Breast epithelium (tissue), 4 donors: ENCODE results near the gene TUB. TPM values are rescaled to one million over a fixed set of nuclear protein-coding genes. Genes with fewer than 3 reads are reported as not detected.
A peak's percentile ranks its signal among the peaks of the same experiment; 100 is the strongest.

Experiments used
- DNase-seq, 2 donors: peaks; one replicate each; pipeline ENCODE4 v3.0.0-alpha.2; 2019; ENCODE audit warnings: low spot score in 2 of 2
- H3K27ac ChIP-seq, 2 donors: fragments of 200-600 bp; sonication (generic) in 1 of 2; one replicate each; pipeline ENCODE4 v1.5.1; 2016 to 2019; ENCODE audit warnings: mild to moderate bottlenecking in 1 of 2
- H3K27me3 ChIP-seq, 2 donors: fragments of 200-600 bp; sonication (generic) in 1 of 2; one replicate each; pipeline versions ENCODE4 v1.5.1 to v1.6.0; 2017 to 2019; ENCODE audit warnings: control low read depth in 1 of 2, mild to moderate bottlenecking in 1 of 2
- H3K36me3 ChIP-seq: fragments of 200-600 bp; one replicate; pipeline ENCODE4 v1.5.1; 2019
- H3K4me1 ChIP-seq, 2 donors: fragments of 200-600 bp; sonication (generic); one replicate each; pipeline ENCODE4 v1.5.1; 2016 to 2019; ENCODE audit warnings: control low read depth in 1 of 2
- H3K4me3 ChIP-seq, 3 donors: fragments of 200-600 bp; sonication (generic); 1 replicate in 2 of 3; 2 replicates in 1 of 3; pipeline ENCODE4 v1.5.1; 2016 to 2019; ENCODE audit warnings: mild to moderate bottlenecking in 3 of 3, moderate library complexity in 2 of 3
- H3K9me3 ChIP-seq, 2 donors: fragments of 200-600 bp; sonication (generic) in 1 of 2; one replicate each; pipeline ENCODE4 v1.5.1; 2016 to 2019; ENCODE audit warnings: control low read depth in 1 of 2
- CTCF ChIP-seq, 3 donors: fragments of 450-650 bp; IDR thresholded peaks; one replicate each; pipeline ENCODE4 v1.5.1; 2016 to 2017; ENCODE audit warnings: antibody characterized with exemption in 3 of 3, mild to moderate bottlenecking in 3 of 3, moderate library complexity in 3 of 3
- POLR2A ChIP-seq: fragments of 450-650 bp; IDR thresholded peaks from one replicate; pipeline ENCODE4 v1.6.1; 2016; ENCODE audit warnings: antibody characterized with exemption, mild to moderate bottlenecking, moderate library complexity
- POLR2AphosphoS5 ChIP-seq, 3 donors: sonication (generic); formaldehyde crosslinking; IDR thresholded peaks; one replicate each; pipeline ENCODE4 v1.6.1; 2017; ENCODE audit warnings: antibody characterized with exemption in 3 of 3
- intact Hi-C: fragments of 100-400 bp; cut with DNase I; formaldehyde crosslinking; loops from one replicate; pipeline ENCODE4 v1.15.1; 2023; ENCODE audit warnings: low total_unique reads
- total RNA-seq, 3 donors: library from RNA; depleted of rRNA; stranded (reverse); fragments of >200 nt; gene quantifications; one replicate each; pipeline ENCODE4 v1.1.0, GENCODE V29; 2016

The TUB gene
- total RNA-seq, 3 donors from 2014 or later = 6.3 to 17.7 (median 11.2) TPM

- Histone ChIP-seq H3K4me3 (no peak overlapping the region), H3K36me3 (no peaks in the 10 kb centered on the region), H3K27me3 (no peaks in the 10 kb centered on the region), H3K9me3 (no peaks in the 10 kb centered on the region), H3K4me1 (no peaks in the 10 kb centered on the region), H3K27ac (no peak overlapping the region)
- intact Hi-C loops = loop anchor here (10.0 kb wide), 1 partner anchor 58 kb away; no protein-coding TSS in a partner anchor
- peak in 1 of 2 donors; percentile 54 for DNase-seq
- TF ChIP-seq POLR2A = no peak
- TF ChIP-seq CTCF (IDR thresholded peaks at IDR 0.05) = peak in 2 of 3 donors; percentile 36 to 54
- TF ChIP-seq POLR2AphosphoS5 (IDR thresholded peaks at IDR 0.05) = no peak
Observed at GRCh38 chr11:8092587-8093424, 11.8 kb downstream of the TUB start.

- intact Hi-C loops = loop anchor here (10.0 kb wide), 1 partner anchor 59 kb away; no protein-coding TSS in a partner anchor
- H3K9me3 ChIP-seq = no peaks in the 10 kb centered on the region
- no peak for DNase-seq
Observed at GRCh38 chr11:8093931-8094575, 13.0 kb downstream of the TUB start.

GRCh38 chr11:8094656-8095055 is 13.6 kb downstream of the TUB start:
- Histone ChIP-seq H3K36me3 (no peaks in the 10 kb centered on the region), H3K27me3 (no peaks in the 10 kb centered on the region), H3K9me3 (no peaks in the 10 kb centered on the region), H3K4me1 (no peaks in the 10 kb centered on the region), H3K4me3 (no peak overlapping the region), H3K27ac (no peak overlapping the region)
- TF ChIP-seq POLR2AphosphoS5 (IDR thresholded peaks at IDR 0.05) (no peak), POLR2A (no peak), CTCF (IDR thresholded peaks at IDR 0.05) (no peak)
- DNase-seq = no peak
- intact Hi-C loops = loop anchor here (10.0 kb wide), 1 partner anchor 60 kb away; no protein-coding TSS in a partner anchor

More at GRCh38 chr11:8093931-8094575, 13.0 kb downstream of the TUB start:
- H3K27me3 ChIP-seq = no peaks in the 10 kb centered on the region
- no peaks in the 10 kb centered on the region for H3K4me1 ChIP-seq
- TF ChIP-seq CTCF (IDR thresholded peaks at IDR 0.05) = no peak
- TF ChIP-seq POLR2A = no peak
- TF ChIP-seq POLR2AphosphoS5 (IDR thresholded peaks at IDR 0.05) = no peak
- H3K36me3 ChIP-seq = no peaks in the 10 kb centered on the region
- no peak overlapping the region for H3K4me3 ChIP-seq
- H3K27ac ChIP-seq = no peak overlapping the region

GRCh38 chr11:8095371-8095770 is 14.4 kb downstream of the TUB start:
- no peak for DNase-seq
- intact Hi-C loops = loop anchor here (10.0 kb wide), 1 partner anchor 61 kb away; no protein-coding TSS in a partner anchor
- no peaks in the 10 kb centered on the region for H3K36me3 ChIP-seq

More at GRCh38 chr11:8095371-8095770, 14.4 kb downstream of the TUB start:
- no peak overlapping the region for H3K27ac ChIP-seq
- H3K4me1 ChIP-seq = no peaks in the 10 kb centered on the region
- TF ChIP-seq POLR2A (no peak), CTCF (IDR thresholded peaks at IDR 0.05) (no peak), POLR2AphosphoS5 (IDR thresholded peaks at IDR 0.05) (no peak)
- H3K9me3 ChIP-seq = no peaks in the 10 kb centered on the region
- no peak overlapping the region for H3K4me3 ChIP-seq
- H3K27me3 ChIP-seq = no peaks in the 10 kb centered on the region
